ENCODE data around the gene HMOX2.
A peak's percentile ranks its signal among the peaks of the same experiment; 100 is the strongest.

HMOX2 gene

DNA sequence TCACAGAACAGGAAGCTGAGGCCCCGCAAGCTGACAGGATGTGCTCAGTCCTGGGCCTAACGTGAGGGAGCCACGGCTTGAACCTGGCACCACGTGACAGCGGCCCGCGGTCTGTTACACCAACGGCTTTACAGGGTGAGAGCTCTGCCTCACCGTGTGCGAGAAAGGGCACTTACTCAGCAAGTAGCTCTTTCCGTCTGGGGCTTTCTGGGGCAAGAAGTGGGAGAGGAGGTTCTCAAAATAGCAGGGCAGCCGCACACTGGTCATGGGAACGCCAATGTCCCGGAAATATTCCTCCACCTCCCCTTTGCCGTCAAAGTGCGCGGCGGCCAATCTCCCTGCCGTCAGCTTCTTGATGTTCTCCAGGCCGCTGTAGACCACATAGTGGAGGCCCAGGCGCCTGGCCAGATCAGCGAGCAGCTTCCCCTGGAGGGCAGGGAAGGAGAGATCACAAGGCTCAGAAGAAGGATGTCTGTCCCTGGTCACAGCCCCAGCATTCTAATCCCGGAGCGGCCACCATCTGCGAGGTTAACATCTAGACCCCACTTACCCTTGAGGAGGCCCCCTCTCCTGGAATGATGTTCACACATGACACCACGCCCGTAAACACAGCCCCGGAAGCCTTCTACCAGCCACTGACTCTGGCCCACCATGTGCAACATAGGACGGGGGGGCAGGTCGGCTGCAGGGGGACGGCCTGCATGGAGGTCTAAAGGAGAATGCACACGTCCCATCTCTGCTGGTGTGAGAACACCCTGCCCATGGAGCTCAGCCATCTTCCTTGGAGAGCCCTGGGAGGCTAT, 10.0 kb upstream of the HMOX2 start:
- DNase-seq (ENCODE audit: low spot score): no peak

DNA sequence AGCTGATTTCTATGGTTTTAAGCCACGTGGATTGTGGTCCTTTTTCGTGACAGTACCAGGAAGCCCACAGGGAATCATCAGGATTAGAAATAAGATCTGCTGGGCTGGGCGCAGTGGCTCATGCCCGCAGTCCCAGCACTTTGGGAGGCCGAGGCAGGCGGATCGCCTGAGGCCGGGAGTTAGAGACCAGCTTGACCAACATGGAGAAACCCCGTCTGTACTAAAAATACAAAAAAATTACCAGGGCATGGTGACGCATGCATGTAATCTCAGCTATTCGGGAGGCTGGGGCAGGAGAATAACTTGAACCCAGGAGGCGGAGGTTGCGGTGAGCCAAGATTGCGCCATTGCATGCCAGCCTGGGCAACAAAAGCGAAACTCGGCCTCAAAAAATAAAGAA, 8.3 kb upstream of the HMOX2 start:
- DNase-seq (ENCODE audit: low spot score): no peak

DNA sequence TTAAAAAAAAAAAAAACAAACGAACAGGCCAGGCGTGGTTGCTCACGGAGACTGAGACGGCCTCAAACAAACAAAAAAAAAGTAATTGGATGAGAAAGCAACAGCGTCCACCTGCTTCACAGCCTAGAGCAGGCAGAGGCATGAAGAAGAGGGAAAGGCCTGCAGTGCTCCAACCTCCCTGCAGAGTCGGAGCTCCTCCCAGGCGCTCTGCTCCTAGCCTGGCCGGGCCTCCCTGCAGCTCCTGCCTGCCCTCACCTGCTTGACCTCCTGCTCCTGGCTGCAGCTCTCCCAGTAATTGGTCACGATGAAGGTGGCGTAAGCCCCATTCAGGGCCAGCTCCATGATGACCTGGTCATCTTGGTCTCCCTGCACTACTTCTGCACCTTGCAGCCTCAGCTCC, 7.2 kb upstream of the HMOX2 start:
- DNase-seq (ENCODE audit: low spot score): no peak

DNA sequence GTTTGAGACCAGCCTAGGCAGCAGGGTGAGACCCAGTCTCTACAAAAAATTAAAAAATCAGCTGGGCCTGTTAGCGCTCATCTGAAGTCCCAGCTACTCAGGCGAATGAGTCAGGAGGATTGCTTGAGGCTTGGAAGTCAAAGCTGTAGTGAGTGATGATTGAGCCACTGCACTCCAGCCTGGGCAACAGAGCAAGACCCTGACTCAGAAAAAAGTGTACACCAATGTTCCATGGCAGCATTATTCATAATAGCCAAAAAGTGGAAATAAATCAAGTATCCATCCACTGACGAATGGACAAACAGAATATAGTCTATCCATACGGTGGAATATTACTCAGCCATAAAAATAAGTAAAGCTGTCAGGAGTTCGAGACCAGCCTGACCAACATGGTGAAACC, 4.3 kb upstream of the HMOX2 start:
- DNase-seq (ENCODE audit: low spot score): peak; percentile 49

DNA sequence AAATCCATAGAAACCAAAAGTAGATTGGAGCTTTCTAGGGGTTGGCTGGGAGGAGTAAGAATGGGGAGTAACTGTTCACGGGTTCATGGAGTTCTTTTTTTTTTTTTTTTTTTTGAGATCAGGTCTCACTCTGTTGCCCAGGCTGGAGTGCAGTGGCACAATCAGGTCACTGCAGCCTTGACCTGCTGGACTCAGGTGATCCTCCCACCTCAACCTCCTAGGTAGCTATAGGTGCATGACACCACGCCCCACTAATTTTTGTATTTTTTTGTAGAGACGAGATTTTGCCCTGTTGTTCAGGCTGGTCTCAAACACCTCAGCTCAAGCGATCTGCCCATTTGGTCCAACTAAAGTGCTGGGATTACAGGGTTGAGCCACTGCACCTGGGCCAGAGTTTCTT, 3.3 kb upstream of the HMOX2 start:
- no peak for DNase-seq (ENCODE audit: low spot score)

DNA sequence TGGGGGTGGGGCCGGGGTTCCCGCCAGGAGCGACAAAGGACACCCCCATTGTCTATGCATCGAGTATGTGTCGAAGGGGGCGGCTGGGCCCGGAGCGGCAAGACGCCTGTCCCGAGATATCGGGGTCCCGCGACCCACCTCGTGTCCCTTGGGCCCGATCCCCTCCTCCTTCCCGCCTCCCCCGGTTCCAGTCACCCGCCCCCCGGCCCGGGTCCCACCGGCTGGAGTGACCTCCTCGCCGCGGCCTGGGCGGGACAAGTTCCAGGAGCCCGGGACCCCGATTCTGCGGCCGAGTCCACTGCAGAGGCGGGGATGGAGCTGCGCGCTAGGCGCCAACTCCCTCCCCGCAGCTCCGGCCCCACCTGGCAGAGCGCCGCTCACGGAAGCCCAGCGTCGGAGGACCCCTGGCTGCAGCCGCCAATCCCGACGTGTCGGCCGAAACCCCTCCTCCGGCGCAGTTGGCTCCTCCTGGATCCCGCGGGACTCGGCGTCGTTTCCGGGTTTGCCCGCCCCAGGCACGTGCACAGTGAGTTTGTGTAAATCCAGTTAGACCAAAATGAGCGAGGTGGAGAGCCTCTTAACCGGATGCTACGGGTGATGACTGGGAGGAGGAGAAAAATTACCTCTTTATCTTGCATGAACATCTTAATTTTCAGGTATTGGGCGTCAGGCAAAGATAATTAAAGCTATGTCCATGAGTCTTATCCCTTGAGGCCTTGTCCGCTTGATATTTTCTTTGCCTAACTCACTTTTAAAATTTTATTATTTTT, 1.8 kb upstream of the HMOX2 start, which contains the start of gene NMRAL1:
Gene NMRAL1 (minus strand): TSS at position 434 of the 770 bp plus-strand sequence. CDS start 493 bp downstream, outside the sequence.
- peak; percentile 96 for DNase-seq (ENCODE audit: low spot score)

DNA sequence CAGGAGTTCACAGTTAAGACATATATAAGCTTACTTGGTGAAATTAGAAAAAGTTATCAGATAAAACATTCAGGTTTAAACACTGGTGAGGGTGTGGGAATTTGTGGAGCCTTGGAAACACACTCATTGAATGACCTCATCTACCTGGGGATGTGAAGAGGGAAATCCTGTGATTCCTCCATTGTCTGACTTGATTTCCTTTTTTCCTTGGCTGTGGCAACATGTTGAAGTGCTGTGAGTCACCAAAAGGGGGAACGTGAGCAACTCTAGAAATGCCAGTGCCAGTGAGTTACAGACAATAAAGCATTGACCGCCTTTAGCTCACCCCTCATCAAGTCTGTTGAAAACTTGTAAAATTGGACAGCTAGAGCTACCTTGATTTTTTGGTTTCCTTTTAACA, 1.8 kb downstream of the HMOX2 start:
- DNase-seq (ENCODE audit: low spot score): peak; percentile 74

DNA sequence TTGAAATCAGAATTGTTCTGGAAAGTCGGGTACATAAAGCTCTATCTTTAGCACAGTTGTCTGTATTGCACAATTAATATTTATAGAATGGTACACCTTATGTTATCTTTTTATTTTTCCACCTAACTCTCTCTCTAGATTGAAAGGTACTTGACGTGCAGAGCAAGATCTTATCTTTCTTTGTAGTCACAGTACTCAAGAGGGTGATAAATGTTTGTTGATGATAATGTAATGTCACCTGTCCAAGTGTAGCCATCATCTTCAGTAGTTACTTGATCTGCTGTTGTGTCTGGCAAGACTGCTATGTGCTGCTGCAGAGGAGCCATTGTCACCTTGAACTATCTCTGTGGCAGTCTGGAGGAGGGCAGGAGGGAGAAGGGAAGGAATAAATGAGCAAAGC, 5.3 kb downstream of the HMOX2 start:
- DNase-seq (ENCODE audit: low spot score): no peak

DNA sequence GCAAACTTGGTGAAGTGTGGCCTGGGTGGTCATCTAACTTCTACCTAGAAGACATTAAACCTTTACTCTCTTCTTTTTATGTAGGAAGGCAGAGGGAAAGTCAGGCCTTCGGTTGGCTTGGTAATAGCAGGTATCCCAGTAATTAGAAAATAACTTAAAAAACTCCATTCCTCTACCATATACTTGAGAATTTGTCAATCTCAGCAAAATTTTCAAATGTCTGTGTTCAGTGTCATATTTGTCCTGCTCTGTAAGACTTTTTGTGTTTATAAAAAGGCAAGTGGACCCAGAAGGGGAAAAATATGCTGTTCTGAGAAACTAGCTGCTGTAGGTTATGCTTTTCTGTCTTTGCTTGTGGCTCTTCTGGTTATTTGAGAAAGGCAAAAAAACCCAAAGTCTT, 5.8 kb downstream of the HMOX2 start:
- DNase-seq (ENCODE audit: low spot score): no peak

DNA sequence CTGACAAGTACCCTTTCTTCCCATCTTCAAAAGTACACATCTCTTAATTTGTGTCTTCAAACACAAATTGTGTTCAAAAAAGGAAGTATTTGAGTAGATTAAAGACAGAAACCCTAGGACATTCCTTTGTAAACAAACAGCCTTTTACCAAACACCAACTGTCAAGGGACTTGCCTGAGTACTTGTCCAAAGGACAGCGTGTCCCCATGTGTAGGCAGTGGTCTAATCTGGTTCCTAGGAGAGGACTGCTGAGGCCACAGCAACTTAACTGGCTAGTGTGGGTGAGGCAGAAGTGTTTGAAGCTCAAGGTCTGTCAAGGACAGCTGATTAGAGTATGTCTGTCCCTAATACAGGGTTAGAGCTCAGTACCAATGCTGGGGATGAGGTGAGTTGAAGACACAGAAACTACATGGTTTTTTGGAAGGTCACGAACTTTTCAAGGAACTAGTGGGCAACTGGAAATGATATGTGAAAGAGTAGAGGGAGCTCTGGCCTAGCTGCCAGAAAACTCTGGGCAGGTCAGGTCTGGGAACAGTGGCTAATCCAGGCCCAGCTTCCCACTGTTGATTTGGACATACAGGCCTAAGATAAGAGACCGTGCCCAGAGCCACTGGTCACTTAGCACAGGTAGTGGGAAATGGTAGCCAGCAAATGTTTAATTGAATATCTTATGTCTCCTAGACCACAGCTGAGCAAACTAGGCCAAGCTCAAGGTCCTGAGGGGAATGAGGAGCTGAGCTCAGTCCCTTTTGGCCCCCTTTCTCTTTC, 10.1 kb downstream of the HMOX2 start:
- no peak for DNase-seq (ENCODE audit: low spot score)

DNA sequence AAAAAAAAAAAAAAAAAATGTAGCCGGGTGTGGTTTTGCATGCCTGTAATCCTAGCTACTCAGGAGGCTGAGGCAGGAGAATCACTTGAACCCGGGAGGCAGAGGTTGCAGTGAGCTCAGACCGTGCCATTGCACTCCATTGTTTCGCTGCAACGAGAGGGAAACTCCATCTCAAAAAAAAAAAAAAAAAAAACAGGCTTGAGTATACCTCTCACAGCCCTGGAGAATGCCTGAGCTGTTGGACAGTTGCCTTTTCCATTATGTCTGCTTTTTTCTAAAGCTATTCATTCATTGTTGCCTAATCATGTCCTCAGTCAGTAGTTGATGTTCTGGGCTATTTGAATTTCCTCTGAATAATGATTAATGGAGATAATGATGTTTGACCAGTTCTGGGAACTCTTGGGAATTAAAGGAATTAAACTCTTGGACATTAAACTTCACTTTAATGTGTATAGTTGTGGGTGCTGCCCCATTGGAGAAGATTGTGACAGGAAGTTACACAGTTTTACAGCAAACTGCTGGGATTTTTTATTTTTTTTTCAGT, 11.8 kb downstream of the HMOX2 start:
- no peak for DNase-seq (ENCODE audit: low spot score)

DNA sequence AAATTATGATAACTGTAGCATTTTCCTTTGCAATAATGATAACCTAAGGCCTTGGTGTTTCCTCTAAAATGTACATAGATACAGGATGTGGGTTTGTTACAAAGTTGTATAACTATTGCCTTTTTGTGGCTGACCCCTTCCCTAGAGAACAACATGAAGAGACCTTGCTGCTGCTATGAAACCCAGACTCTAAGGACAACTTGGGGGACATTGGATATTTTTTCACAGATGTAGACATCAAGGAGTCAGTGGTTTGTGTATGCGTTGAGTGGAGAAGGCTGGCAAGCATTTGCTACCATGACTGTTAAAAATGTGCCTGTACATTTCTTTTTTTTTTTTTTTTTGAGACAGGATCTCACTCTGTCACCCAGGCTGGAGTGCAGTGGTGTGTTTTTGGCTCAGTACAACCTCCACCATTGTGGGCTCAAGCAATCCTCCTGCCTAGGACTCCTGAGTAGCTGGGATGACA, 12.3 kb downstream of the HMOX2 start:
- DNase-seq (ENCODE audit: low spot score): no peak

DNA sequence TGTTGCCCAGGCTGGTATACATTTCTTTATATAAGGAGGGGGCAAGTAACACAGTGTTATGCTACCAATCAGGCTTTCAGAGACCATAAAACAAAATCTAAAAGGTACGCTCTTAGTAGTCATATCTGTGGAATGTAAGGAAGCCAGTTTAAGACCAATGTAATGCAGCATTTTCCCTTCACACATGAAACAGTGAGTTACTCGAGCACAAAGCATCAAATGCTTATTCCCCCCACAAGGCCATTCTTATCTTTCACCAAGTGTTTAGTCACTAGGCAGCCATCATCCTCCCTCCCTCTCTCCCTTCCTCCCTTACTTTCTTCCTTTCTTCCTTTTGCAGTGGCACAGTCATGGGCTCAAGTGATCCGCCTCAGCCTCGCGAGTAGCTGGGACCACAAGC, 12.8 kb downstream of the HMOX2 start:
- no peak for DNase-seq (ENCODE audit: low spot score)

DNA sequence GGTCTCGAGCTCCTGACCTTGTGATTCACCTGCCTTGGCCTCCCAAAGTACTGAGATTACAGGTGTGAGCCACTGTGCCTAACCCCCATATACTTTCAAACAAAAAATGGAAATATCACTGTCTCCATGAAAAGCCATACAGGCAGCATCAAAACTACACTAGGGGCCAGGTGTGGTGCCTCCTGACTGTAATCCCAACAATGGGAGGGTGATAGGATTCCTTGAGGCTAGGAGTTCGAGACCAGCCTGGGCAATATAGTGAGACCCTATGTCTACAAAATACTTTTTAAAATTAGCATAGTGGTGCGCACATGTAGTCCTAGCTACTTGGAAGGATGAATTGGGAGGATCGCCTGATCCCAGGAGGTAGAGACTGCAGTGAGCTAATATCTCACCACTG, 15.7 kb downstream of the HMOX2 start:
- no peak for DNase-seq (ENCODE audit: low spot score)

DNA sequence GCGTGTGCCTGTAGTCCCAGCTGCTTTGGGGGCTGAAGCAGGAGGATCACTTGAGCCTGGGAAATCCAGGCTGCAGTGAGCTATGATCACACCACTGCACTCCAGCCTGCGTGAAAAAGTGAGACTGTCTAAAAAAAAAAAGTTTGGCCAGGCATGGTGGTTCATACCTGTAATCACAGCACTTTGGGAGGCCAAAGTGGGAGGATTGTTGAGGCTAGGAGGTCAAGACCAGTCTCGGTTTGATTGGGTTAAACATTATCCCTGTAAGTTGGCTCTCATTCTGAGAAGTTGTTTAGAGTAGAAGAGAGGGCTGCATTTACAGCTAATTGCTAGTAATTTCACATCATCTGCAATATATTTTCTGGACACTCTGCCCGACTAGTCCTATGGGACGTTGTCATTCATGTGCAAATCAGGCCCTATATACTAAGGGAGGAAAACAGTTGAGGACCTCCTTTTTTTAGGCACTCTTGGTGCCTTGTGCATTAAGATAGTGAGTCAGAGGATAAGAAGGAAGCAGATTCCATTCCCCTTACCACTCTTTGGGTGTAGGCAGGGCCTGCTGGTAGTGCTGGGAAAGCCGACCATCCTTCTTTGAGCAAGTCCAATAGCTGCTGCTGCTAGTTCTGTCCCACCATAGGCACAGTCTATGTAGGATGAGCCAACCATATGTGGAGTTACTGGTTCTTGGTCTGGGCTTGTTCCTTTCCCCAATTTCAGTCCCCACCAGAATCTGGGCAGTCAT, 18.7 kb downstream of the HMOX2 start:
- peak; percentile 73 for DNase-seq (ENCODE audit: low spot score)

DNA sequence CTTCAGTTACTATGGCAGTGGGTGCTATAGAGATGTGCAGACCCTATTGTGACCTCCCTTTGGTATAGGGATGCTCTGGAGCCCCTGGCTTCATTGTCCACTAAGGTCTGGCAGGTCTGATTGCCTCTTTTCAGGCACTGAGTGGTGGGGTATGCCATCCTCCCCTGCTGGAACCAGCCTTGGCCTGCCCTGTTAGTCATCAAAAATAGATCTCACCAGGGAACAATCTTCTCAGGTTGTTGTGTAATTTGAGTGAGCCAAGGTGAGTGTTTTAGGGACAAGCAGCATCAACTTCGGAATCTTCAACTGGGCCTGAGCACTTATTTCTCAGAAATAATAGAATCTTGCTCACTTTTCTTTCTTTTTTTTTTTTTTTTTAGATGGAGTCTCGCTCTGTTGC, 19.6 kb downstream of the HMOX2 start:
- no peak for DNase-seq (ENCODE audit: low spot score)

DNA sequence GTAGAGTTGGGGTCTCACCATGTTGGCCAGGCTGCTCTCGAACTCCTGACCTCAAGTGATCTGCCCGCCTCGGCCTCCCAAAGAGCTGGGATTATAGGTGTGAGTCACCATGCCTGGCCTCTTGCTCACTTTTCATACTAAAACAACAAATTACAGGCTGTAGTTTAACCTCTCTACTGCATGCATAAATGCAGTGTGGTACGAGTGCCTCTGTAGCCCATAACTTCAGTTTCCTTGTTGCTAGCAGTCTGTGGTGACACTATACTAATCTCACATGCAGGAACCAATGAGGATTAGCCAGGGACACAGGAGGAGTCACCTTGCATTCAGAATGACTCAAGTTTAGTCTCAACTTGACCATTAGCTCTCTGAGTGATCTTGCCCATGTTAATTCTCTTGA, 20.1 kb downstream of the HMOX2 start:
- peak; percentile 86 for DNase-seq (ENCODE audit: low spot score)

DNA sequence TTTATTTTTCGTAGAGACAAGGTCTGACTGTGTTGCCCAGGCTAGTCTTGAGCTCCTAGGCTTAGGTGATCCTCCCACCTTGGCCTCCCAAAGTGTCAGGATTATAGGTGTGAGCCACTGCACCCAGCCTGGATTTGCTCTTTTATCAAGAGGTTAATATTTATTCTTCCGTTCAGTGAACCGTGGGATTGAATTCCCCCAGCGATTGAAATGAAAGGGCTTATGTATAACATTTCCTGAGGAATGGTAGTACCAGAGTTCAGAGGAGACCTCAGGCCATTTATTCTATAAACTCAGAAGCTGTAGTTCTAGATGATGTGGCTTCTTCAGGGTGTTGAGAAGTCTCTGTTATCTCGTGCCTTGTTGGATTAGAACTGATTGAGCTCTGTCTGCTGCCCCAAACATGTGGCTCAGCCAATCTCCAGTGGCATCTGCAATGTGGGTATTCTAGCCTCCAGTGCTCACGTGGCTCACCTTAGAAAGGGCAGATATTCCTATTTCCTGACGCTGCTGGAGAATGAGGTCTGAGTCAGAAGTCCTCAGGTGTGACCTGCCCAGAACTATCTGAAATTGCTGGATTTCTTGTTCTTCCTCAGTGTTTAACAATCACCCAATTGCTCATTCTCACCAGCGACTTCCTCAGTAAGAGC, 22.5 kb downstream of the HMOX2 start:
- DNase-seq (ENCODE audit: low spot score): no peak

DNA sequence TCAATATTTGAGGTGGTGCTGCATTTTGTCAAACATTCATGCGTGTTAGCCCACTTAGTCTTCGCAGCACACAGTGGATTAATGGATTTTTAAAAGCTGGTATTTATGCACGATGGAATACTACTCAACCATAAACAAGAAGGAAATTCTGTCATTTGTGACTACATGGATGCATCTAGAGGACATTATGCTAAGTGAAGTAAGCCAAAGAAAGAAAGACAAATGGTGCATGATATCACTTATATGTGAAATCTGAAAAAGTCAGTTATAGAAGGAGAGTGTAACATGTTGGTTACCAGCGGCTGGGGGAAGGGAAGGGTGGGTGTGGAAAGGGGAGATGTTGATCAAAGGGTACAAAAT, 23.0 kb downstream of the HMOX2 start:
- no peak for DNase-seq (ENCODE audit: low spot score)

DNA sequence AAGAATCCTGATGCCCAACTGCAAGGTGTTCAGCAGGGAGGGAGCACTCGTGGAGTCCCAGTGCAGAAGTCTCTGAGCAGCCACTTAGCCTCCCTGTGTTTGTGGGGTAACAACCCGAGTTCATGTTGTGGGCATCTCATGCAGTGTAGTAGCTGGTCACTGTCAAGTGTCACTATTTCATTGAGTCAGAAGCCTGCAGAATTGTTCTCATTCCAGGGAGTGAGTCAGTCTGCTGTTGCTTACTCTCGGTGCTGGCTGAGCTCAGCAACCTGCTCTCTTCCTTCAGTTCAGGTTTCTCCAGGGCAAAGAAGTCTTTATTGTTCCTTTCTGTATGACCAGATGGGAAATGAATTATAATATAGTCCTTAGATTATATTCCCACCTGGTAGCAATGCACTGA, 24.1 kb downstream of the HMOX2 start:
- DNase-seq (ENCODE audit: low spot score): peak; percentile 77

DNA sequence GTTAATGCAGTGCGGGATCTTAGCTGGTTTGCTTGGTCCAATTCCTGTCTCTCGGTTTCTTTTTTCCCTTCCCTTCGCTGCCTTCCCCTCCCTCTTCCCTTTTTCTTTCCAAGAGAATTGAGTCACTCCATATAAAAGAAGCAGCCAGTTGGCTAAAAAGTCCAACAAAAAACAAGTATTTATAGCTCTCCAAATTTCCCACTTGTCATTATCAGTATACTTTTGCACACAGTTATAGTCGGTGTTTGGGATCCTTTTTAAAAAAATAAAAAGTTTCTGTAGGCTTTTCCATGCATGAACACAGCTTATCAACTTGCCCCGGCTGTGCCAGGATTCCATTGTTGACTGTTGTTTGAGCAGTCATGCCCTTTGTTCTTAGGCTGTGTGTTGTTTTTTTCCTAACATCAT, 24.9 kb downstream of the HMOX2 start:
- no peak for DNase-seq (ENCODE audit: low spot score)
